Activated T-cell treated with anti-CD3 and anti-CD28 coated beads, Interleukin-2, amount 50 U/mL, for 24 hours (primary cell): ENCODE data around the gene KANK3.
"Not testable (repeated sequence)": the region's sequence is repeated elsewhere in the genome, so short reads cannot be mapped to it uniquely, and the experiment has no call there.

Source experiments
- DNase-seq: peaks from one replicate; pipeline ENCODE4 v3.0.0-alpha.2; 2020
- H3K27ac Mint-ChIP-seq: 2 replicates; pipeline ENCODE4 v1.8.0; 2020; ENCODE audit warnings: mild to moderate bottlenecking, mixed read lengths
- H3K27me3 Mint-ChIP-seq: 2 replicates; pipeline ENCODE4 v1.8.0; 2020; ENCODE audit warnings: mixed read lengths
- H3K36me3 Mint-ChIP-seq: 2 replicates; pipeline ENCODE4 v1.8.0; 2020; ENCODE audit warnings: low read depth, mixed read lengths
- H3K4me1 Mint-ChIP-seq: 2 replicates; pipeline ENCODE4 v1.8.0; 2020; ENCODE audit warnings: low read depth, mixed read lengths
- H3K4me3 Mint-ChIP-seq: 2 replicates; pipeline ENCODE4 v1.8.0; 2020; ENCODE audit warnings: mild to moderate bottlenecking, moderate library complexity, mixed read lengths
- H3K9me3 Mint-ChIP-seq: 2 replicates; pipeline ENCODE4 v1.8.0; 2020; ENCODE audit warnings: mixed read lengths

KANK3 gene

DNA sequence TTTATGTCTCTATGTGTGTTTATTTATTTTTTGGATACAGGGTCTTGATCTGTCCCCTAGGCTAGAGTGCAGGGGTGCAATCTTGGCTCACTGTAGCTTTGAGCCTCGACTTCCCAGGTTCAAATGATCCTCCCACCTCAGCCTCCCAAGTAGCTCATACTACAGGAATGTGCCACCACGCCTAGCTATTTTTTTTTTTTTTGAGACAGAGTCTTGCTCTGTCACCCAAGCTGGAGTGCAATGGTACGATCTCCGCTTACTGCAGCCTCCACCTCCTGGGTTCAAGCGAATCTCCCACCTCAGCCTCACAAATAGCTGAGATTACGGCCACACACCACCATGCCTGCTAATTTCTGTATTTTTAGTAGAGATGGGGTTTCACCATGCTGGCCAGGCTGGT lies 15.9 kb upstream of the KANK3 start:
- no peak for DNase-seq
- Mint-ChIP-seq H3K27me3 (peaks cover 22% of the 10 kb centered on the region), H3K4me1 (peaks cover 18% of the 10 kb centered on the region), H3K36me3 (no peaks in the 10 kb centered on the region), H3K27ac (no peak overlapping the region), H3K4me3 (no peak overlapping the region), H3K9me3 (no peaks in the 10 kb centered on the region)

DNA sequence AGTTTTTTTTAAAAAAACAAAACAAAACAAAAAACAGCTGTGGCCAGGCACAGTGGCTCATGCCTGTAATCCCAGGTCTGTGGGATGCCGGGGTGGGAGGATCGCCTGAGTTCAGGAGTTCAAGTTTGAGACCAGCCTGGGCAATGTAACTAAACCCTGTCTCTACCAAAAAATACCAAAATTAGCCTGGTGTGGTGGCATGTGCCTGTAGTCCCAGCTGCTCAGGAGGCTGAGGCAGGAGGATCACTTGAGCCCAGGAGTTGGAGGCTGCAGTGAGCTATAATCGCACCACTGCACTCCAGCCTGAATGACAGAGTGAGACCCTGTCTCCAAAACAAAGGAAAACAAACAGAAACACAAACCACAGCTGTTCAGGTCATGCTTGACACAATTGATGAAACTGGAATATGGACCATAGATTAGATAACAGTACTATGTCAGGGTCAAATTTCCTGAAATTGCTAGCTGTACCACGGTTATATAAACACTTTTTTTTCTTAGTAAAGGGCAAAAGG lies 14.0 kb upstream of the KANK3 start:
- H3K9me3 Mint-ChIP-seq = no peaks in the 10 kb centered on the region
- H3K36me3 Mint-ChIP-seq = no peaks in the 10 kb centered on the region
- H3K27ac Mint-ChIP-seq = no peak overlapping the region
- DNase-seq = no peak
- H3K4me1 Mint-ChIP-seq = peaks cover 10% of the 10 kb centered on the region
- H3K27me3 Mint-ChIP-seq = peaks cover 15% of the 10 kb centered on the region
- H3K4me3 Mint-ChIP-seq = no peak overlapping the region

- Mint-ChIP-seq H3K27ac (no peak overlapping the region), H3K27me3 (peaks cover 18% of the 10 kb centered on the region), H3K36me3 (no peaks in the 10 kb centered on the region), H3K4me1 (peaks cover 8% of the 10 kb centered on the region), H3K9me3 (no peaks in the 10 kb centered on the region), H3K4me3 (no peak overlapping the region)
- no peak for DNase-seq
Measured at GRCh38 chr19:8355631-8356402, 12.8 kb upstream of the KANK3 start.

GRCh38 chr19:8352845-8353244 lies 9.8 kb upstream of the KANK3 start:
- H3K27ac Mint-ChIP-seq, H3K9me3 Mint-ChIP-seq: not testable (repeated sequence)
- peaks cover 25% of the 10 kb centered on the region for H3K27me3 Mint-ChIP-seq

DNA sequence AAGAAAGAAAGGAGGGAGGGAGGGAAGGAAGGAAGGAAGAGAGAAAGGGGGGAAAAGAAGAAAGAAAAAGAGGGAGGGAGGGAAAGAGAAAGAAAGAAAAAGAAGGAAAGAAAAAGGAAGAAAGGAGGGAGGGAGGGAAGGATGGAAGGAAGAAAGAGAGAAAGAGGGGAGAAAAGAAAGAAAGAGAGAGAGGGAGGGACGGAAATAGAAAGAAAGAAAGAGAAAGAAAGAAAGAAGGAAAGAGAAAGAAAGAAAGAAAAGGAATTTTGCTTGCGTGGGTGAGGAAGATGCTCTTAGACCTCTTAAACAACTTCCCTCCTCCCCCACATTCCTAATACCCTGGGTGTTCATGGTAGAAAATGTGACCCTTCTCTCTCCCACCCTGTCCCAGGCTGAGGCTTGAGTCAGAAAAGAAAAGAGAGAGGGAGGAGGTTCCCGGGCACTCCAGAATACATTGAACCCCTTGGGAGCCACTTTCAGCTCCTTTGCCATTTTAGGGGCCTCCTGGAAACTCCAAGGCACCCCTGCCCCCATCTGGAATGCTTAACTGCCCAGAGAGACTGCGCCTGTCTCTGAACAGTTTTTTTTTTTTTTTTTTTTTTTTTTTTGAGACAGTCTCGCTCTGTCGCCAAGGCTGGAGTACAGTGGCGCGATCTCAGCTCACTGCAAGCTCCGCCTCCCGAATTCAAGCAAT lies 9.2 kb upstream of the KANK3 start:
- peaks cover 8% of the 10 kb centered on the region for H3K4me1 Mint-ChIP-seq
- no peaks in the 10 kb centered on the region for H3K9me3 Mint-ChIP-seq
- no peak for DNase-seq

More at GRCh38 chr19:8352845-8353244, 9.8 kb upstream of the KANK3 start:
- not testable (repeated sequence) for DNase-seq, H3K4me3 Mint-ChIP-seq, H3K4me1 Mint-ChIP-seq, H3K36me3 Mint-ChIP-seq

GRCh38 chr19:8349629-8350372 lies 6.7 kb upstream of the KANK3 start:
- not testable (repeated sequence) for H3K4me1 Mint-ChIP-seq, H3K27ac Mint-ChIP-seq, H3K36me3 Mint-ChIP-seq, H3K4me3 Mint-ChIP-seq, H3K9me3 Mint-ChIP-seq, DNase-seq
- H3K27me3 Mint-ChIP-seq = peaks cover 25% of the 10 kb centered on the region

More for the DNA sequence above, 9.2 kb upstream of the KANK3 start:
- H3K27ac Mint-ChIP-seq = no peak overlapping the region
- peaks cover 25% of the 10 kb centered on the region for H3K27me3 Mint-ChIP-seq
- H3K4me3 Mint-ChIP-seq = no peak overlapping the region
- no peaks in the 10 kb centered on the region for H3K36me3 Mint-ChIP-seq

- Mint-ChIP-seq H3K27me3 (peaks cover 18% of the 10 kb centered on the region), H3K27ac (no peak overlapping the region), H3K36me3 (no peaks in the 10 kb centered on the region)
Measured at GRCh38 chr19:8343483-8343844, 402 bp upstream of the KANK3 start.

DNA sequence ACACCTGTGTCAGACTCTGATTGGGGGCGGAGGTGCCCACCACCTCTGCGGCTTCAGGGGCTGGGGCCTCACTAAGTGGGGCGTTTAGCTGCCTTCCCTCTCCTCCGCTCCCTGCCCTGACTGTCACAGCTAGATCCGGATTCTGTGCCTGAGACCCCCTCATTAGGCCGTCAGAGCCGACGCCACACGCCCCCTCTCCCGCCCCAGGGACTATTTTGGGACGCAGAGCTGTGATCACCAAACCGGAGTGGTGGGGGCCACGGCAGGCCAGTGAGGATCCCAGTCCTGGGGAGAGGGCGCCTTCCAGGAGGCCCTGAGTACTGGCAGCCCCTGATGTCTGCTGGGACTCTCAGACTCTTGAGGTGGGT lies 762 bp downstream of the KANK3 start:
- Mint-ChIP-seq H3K4me1 (peaks cover 8% of the 10 kb centered on the region), H3K27ac (no peak overlapping the region), H3K27me3 (peaks cover 30% of the 10 kb centered on the region), H3K36me3 (no peaks in the 10 kb centered on the region), H3K4me3 (no peak overlapping the region), H3K9me3 (no peaks in the 10 kb centered on the region)
- DNase-seq = no peak

More at GRCh38 chr19:8343483-8343844, 402 bp upstream of the KANK3 start:
- no peak for DNase-seq
- Mint-ChIP-seq H3K4me3 (peak overlapping the region; percentile 67), H3K9me3 (no peaks in the 10 kb centered on the region), H3K4me1 (peaks cover 8% of the 10 kb centered on the region)

- H3K27ac Mint-ChIP-seq, H3K36me3 Mint-ChIP-seq, H3K4me3 Mint-ChIP-seq, H3K9me3 Mint-ChIP-seq, DNase-seq, H3K4me1 Mint-ChIP-seq: not testable (repeated sequence)
- peaks cover 34% of the 10 kb centered on the region for H3K27me3 Mint-ChIP-seq
Measured at GRCh38 chr19:8341504-8341903, 1.6 kb downstream of the KANK3 start.

DNA sequence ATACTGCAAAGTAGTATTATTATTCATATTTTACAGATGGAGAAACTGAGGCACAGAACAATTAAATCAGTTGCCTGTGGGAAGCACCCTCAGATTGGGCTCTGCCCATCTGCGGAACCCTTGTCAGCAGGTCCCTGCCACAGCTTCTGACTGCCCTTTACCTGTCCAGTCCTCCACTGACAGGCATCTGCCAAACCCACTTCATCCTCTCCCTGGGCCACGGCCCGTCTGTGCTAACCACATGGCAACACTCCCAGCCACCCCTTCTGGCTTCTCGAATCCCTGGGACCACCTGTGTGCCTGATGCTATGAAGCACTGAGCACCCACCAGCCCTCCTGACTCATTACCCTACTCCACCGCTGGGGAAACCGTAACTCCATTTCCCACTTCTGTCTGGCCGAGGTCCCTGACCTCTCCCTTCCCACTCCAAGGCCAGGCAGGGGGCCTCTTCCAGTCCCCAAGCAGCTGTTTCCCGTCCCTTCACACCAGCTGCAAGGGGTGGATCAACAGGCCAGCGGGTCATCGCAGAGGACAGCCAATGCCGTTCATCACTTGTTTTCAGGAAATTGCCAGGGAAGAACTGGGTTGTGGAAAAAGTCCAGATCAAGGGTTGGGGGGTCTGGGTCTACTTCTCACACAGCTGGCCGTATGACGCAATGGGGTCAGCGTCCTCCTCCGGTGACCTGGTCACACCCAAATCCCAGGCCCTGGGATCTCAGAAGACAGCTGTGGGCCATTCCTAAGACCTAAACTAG lies 2.5 kb downstream of the KANK3 start:
- no peak for DNase-seq
- H3K27ac Mint-ChIP-seq = no peak overlapping the region
- H3K27me3 Mint-ChIP-seq = peaks cover 42% of the 10 kb centered on the region
- no peaks in the 10 kb centered on the region for H3K9me3 Mint-ChIP-seq
- H3K4me3 Mint-ChIP-seq = no peak overlapping the region
- H3K36me3 Mint-ChIP-seq = no peaks in the 10 kb centered on the region
- H3K4me1 Mint-ChIP-seq = peaks cover 14% of the 10 kb centered on the region

DNA sequence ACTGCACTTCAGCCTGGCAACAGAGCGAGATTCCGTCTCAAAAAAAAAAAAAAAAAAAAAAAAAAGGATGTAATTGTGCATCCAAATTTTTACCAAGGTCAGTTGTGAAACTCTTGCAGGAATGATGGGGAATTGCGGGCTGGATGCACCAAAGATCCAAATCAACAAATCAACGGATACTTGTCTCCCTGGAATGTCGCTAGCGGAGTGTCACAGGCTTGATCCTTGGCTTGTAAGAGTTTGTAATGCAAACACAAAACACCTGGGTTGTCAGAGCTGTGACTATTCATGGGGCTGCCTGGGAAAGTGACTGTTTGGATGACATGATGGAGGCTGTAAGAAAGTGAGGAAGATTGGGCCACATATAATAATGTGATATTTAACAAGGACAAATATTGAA lies 4.2 kb downstream of the KANK3 start:
- no peak for DNase-seq
- Mint-ChIP-seq H3K4me3 (no peak overlapping the region), H3K27ac (no peak overlapping the region), H3K27me3 (peaks cover 48% of the 10 kb centered on the region), H3K4me1 (peaks cover 18% of the 10 kb centered on the region), H3K36me3 (no peaks in the 10 kb centered on the region), H3K9me3 (no peaks in the 10 kb centered on the region)

DNA sequence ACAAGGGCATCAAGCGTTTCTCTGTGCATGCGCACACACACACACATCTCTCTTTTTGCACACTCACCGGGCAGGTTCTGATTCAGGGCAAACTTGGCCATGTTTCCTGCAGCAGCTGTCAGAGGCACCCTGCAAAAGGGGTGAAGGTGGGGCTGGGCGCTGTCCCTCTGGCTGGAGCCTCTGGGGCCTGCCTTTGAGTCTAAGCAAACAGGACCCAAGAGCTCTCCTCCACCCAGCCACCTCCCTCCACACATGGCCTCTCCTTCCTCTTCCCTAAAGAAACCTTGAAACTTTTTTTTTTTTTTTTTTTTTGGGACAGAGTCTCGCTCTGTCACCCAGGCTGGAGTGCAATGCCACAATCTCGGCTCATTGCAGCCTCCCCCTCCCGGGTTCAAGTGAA lies 5.3 kb downstream of the KANK3 start:
- H3K4me1 Mint-ChIP-seq = peaks cover 12% of the 10 kb centered on the region
- no peaks in the 10 kb centered on the region for H3K36me3 Mint-ChIP-seq
- no peak overlapping the region for H3K27ac Mint-ChIP-seq
- H3K9me3 Mint-ChIP-seq = no peaks in the 10 kb centered on the region
- H3K27me3 Mint-ChIP-seq = peaks cover 53% of the 10 kb centered on the region
- H3K4me3 Mint-ChIP-seq = no peak overlapping the region
- DNase-seq = no peak

DNA sequence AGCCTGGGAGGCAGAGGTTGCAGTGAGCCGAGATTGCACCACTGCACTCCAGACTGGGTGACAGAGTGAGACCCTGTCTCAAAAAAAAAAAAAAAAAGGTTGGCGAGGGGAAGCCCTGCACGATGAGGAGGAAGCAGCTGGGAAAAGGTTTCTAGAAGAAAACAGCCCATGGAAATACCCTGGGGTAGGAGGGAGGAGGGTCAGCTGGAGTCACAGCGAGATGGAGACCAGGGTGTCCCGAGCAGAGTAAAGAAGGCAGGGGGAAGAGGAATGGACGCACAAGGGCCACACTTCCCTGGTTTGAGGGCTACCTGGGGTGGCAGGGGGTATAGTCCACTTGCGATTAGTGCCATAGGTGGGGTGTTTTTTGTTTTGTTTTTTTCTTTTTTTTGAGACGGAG lies 6.4 kb downstream of the KANK3 start:
- Mint-ChIP-seq H3K27me3 (peaks cover 47% of the 10 kb centered on the region), H3K4me1 (peaks cover 10% of the 10 kb centered on the region), H3K4me3 (no peak overlapping the region), H3K36me3 (no peaks in the 10 kb centered on the region), H3K9me3 (no peaks in the 10 kb centered on the region), H3K27ac (no peak overlapping the region)
- DNase-seq = no peak

DNA sequence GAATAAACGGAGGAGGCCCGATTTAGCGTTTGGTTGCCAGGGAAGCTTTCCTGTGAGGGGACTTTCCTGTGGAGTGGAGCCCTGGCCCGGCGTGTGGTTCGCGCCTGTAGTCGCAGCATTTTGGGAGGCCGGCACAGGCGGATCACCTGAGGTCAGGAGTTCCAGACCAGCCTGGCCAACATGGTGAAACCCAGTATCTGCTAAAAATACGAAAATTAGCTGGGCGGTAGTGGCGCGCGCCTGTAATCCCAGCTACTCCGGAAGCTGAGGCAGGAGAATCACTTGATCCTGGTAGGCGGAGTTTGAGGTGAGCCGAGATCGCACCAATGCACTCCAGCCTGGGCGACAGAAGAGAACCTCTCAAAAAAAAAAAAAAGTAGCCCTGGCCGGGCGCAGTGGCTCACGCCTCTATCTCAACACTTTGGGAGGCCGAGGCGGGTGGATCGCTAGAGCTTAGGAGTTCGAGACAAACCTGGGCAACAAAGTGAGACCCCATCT lies 6.9 kb downstream of the KANK3 start:
- peak overlapping the region; percentile 40 for H3K4me3 Mint-ChIP-seq
- H3K27ac Mint-ChIP-seq = no peak overlapping the region
- H3K27me3 Mint-ChIP-seq = peaks cover 47% of the 10 kb centered on the region
- H3K9me3 Mint-ChIP-seq = no peaks in the 10 kb centered on the region
- no peak for DNase-seq
- peaks cover 10% of the 10 kb centered on the region for H3K4me1 Mint-ChIP-seq
- no peaks in the 10 kb centered on the region for H3K36me3 Mint-ChIP-seq
